AG04449 (cell line): ENCODE results near the gene ERP44.

ENCODE experiments used
- CTCF ChIA-PET: fragments of 350-600 bp; formaldehyde crosslinking; extraction: SDS; loops from one replicate; lab custom pipeline; 2021; ENCODE audit warnings: antibody characterized with exemption; lab: Yijun Ruan, JAX
- POLR2A ChIA-PET: fragments of 400-600, 350-600 bp; formaldehyde crosslinking; extraction: SDS; loops from one replicate; lab custom pipeline; 2020; ENCODE audit warnings: antibody characterized with exemption, inconsistent platforms; lab: Yijun Ruan, JAX
- DNase-seq: peaks from one replicate; pipeline ENCODE4 v3.0.0-alpha.2; 2010; ENCODE audit warnings: low read depth, low spot score
- H3K4me3 ChIP-seq: 2 replicates; pipeline ENCODE4 v1.5.1; 2011; ENCODE audit warnings: low read depth, mild to moderate bottlenecking, control low read depth, low read length
- TF ChIP-seq, protein P1 (sequence below): IDR thresholded peaks from one replicate; pipeline ENCODE4 v1.5.1; 2011; ENCODE audit warnings: mild to moderate bottlenecking, moderate library complexity, low read length, control low read depth, inconsistent platforms; ENCODE audit not compliant: insufficient read depth; ENCODE audit errors: missing control alignments

The ERP44 gene

DNA sequence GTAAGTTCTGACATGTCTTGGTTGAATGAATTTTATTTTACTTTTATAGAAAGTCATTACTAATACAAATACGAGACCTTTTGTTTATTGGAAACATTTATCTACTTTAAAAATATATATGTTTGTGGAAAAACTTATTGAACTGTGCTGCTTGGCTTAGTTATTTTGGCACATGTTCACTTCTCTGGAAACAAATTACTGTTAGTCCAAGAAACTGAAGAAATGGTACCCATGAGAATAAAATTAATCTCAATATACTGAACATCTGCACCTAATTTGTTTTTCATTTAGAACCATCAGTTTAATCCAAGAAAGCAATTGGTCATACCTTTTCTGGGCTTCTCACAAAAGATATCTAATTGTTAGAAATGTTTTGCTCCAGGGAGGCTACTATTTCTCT, 32.4 kb upstream of the ERP44 start:
- no peak overlapping the region for H3K4me3 ChIP-seq
- POLR2A ChIA-PET, result no interaction called here
- TF ChIP-seq, protein P1, sequence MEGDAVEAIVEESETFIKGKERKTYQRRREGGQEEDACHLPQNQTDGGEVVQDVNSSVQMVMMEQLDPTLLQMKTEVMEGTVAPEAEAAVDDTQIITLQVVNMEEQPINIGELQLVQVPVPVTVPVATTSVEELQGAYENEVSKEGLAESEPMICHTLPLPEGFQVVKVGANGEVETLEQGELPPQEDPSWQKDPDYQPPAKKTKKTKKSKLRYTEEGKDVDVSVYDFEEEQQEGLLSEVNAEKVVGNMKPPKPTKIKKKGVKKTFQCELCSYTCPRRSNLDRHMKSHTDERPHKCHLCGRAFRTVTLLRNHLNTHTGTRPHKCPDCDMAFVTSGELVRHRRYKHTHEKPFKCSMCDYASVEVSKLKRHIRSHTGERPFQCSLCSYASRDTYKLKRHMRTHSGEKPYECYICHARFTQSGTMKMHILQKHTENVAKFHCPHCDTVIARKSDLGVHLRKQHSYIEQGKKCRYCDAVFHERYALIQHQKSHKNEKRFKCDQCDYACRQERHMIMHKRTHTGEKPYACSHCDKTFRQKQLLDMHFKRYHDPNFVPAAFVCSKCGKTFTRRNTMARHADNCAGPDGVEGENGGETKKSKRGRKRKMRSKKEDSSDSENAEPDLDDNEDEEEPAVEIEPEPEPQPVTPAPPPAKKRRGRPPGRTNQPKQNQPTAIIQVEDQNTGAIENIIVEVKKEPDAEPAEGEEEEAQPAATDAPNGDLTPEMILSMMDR, result no peak
- CTCF ChIA-PET, result interaction anchor here (0.9 to 2.1 kb wide), 3 partner anchors 35 to 78 kb away, joined by 3 to 4 read pairs (median 4); no protein-coding TSS in a partner anchor
- no peak for DNase-seq

DNA sequence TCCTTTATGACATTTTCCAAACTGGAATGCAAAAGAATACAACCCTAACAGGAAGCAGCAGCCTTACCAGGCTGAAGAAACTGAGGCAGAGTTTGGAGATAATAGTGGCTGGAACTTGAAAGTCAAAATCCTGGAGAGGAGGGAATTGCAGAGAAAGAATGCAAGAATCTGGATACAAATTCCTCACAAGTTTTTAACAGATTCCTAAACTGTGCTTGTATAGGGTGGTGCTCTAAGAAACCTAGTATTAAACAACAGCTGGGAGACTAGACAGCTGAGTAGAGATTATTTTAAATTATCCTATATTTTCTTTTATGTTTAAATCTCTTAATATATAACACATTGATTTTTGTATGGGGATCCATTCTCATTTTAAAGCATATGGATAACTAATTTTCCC, 31.0 kb upstream of the ERP44 start:
- DNase-seq, result no peak
- POLR2A ChIA-PET, result no interaction called here
- H3K4me3 ChIP-seq, result no peak overlapping the region
- CTCF ChIA-PET, result interaction anchor here (2.1 kb wide), 1 partner anchor 79 kb away, joined by 4 read pairs; no protein-coding TSS in a partner anchor
- TF ChIP-seq, protein P1, result no peak

DNA sequence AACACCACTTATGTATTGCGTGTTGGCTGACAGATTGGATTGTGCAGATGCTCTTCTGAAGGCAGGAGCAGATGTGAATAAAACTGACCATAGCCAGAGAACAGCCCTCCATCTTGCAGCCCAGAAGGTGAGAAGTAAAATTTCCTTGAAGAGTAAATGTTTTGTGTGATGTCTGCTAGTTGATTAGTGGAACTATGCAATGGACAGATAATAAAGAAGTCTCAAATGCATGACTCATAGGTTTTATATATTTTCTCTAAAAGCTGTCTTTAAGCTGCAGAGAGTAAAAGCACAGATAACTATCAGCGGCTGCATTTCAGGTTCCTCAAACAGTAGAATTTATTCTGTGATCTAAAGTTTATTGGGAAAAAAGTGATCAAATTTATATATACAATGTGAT, 27.6 kb upstream of the ERP44 start:
- ChIA-PET POLR2A (no interaction called here), CTCF (interaction anchor here (1.2 kb wide), 1 partner anchor 16 kb away, joined by 3 read pairs; no protein-coding TSS in a partner anchor)

DNA sequence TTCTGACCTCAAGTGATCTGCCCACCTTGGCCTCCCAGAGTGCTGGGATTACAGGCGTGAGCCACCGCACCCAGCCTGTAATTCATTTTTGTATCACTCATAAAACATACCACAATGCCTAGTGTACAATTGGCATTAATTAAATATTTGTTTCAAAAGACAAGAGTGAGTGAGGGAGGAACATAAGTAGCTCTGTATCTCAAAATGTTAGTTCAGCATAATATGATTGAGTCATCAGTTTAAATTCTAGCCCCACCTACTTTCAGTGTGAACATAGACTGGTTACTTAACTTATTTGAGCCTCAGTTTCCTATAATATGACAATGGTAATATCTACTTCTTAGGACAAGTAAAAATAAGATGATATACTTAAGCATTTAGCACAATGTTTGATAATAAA, 27.1 kb upstream of the ERP44 start:
- POLR2A ChIA-PET, result no interaction called here
- no peak overlapping the region for H3K4me3 ChIP-seq
- no peak for DNase-seq
- CTCF ChIA-PET, result interaction anchor here (1.2 kb wide), 1 partner anchor 16 kb away, joined by 3 read pairs; no protein-coding TSS in a partner anchor
- TF ChIP-seq, protein P1, result no peak

More for the DNA sequence above, 27.6 kb upstream of the ERP44 start:
- TF ChIP-seq, protein P1, result no peak
- no peak for DNase-seq
- no peak overlapping the region for H3K4me3 ChIP-seq

DNA sequence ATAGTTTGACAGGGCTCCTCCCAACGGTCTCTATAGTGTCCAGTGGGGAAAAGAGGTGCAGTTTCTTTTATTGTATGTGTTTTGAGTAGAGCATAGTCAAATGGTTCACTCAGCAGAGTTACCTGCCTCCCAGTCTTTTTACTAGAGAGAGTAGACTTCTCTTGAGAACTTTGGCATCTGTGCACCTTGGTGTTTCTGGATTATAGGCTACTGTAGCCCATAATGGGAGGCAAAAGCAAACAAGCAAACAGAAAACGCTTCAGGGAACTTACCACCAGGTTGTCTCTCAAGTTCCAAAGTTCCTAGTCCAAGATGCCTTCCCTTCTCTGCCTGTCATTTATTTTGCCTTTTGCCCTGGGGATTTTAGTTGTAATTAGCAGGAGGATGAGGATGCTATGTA, 26.4 kb upstream of the ERP44 start:
- TF ChIP-seq, protein P1, result no peak
- POLR2A ChIA-PET, result no interaction called here
- H3K4me3 ChIP-seq, result no peak overlapping the region
- CTCF ChIA-PET, result no interaction called here
- DNase-seq, result no peak

DNA sequence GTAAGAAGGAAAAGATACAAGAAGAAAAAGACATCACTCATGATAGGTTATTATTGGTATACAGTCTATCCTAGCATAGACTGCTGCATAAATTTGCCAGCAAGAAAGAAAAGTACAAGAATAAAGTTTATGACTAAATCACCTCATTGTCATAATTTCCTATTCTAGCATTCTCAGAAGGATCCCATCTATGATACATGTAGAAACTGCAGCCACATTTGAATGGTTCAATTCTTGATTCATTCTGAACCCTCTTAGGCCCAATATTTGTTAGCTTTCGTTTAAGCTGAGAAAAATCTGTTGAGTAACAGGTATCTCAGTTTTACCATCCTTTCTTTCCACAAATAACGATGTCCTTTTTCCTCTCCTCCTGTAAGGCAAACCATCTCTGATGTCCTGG, 21.5 kb upstream of the ERP44 start:
- TF ChIP-seq, protein P1, result no peak
- ChIA-PET POLR2A (no interaction called here), CTCF (interaction anchor here (0.8 kb wide), 1 partner anchor 29 kb away, joined by 3 read pairs; no protein-coding TSS in a partner anchor)
- no peak overlapping the region for H3K4me3 ChIP-seq
- no peak for DNase-seq
